ENCODE measurements around the gene DPY19L3.

Gene DPY19L3

GRCh38 chr19:32405431-32406160 lies at the start of gene DPY19L3:
DPY19L3 (plus strand) TSS chr19:32405770; CDS start chr19:32408254, 2,484 bp downstream.
- peak; percentile 91 for DNase-seq (ENCODE audit: low read depth)
- peak within 1 kb of the TSS; percentile 70 for H3K4me3 ChIP-seq (ENCODE audit: low read length)
- TF ChIP-seq CTCF (IDR thresholded peaks at IDR 0.05; ENCODE audit: insufficient read depth, low read depth, low read length, missing control alignments), result no peak

GRCh38 chr19:32357720-32358119 lies 47.9 kb upstream of the DPY19L3 start:
- TF ChIP-seq CTCF (IDR thresholded peaks at IDR 0.05; ENCODE audit: insufficient read depth, low read depth, low read length, missing control alignments), result no peak
- no peak for DNase-seq (ENCODE audit: low read depth)
- H3K4me3 ChIP-seq (ENCODE audit: low read length), result no peak overlapping the region

GRCh38 chr19:32358321-32358720 lies 47.2 kb upstream of the DPY19L3 start:
- TF ChIP-seq CTCF (IDR thresholded peaks at IDR 0.05; ENCODE audit: insufficient read depth, low read depth, low read length, missing control alignments), result no peak
- no peak overlapping the region for H3K4me3 ChIP-seq (ENCODE audit: low read length)
- no peak for DNase-seq (ENCODE audit: low read depth)

- DNase-seq (ENCODE audit: low read depth), result no peak
- no peak for TF ChIP-seq CTCF (IDR thresholded peaks at IDR 0.05; ENCODE audit: insufficient read depth, low read depth, low read length, missing control alignments)
- H3K4me3 ChIP-seq (ENCODE audit: low read length), result no peak overlapping the region
These were observed 46.0 kb upstream of the DPY19L3 start for GRCh38 chr19:32359581-32359980.

- TF ChIP-seq CTCF (IDR thresholded peaks at IDR 0.05; ENCODE audit: insufficient read depth, low read depth, low read length, missing control alignments), result no peak
- H3K4me3 ChIP-seq (ENCODE audit: low read length), result no peak overlapping the region
- no peak for DNase-seq (ENCODE audit: low read depth)
These were observed 43.8 kb upstream of the DPY19L3 start for GRCh38 chr19:32361574-32362317.

GRCh38 chr19:32362318-32362691 lies 43.3 kb upstream of the DPY19L3 start:
- no peak for TF ChIP-seq CTCF (IDR thresholded peaks at IDR 0.05; ENCODE audit: insufficient read depth, low read depth, low read length, missing control alignments)
- no peak for DNase-seq (ENCODE audit: low read depth)
- H3K4me3 ChIP-seq (ENCODE audit: low read length), result no peak overlapping the region
